Transverse colon (tissue), 4 donors: ENCODE data around the gene RPL38.

Experiments
- CTCF ChIP-seq, 5 experiments: fragments of 200-600 bp in 3 of 5; fragments of 450-650 bp in 2 of 5; sonication (generic) in 3 of 5; IDR thresholded peaks; 1 replicate in 2 of 5; 2 replicates in 3 of 5; pipeline ENCODE4 v1.5.1; 2016 to 2017; ENCODE audit warnings: antibody characterized with exemption in 5 of 5, inconsistent platforms in 3 of 5, mild to moderate bottlenecking in 2 of 5, moderate library complexity in 1 of 5
- EP300 ChIP-seq: sonication (generic); formaldehyde crosslinking; IDR thresholded peaks from one replicate; pipeline ENCODE4 v1.6.1; 2017; ENCODE audit warnings: antibody characterized with exemption, low read depth
- POLR2A ChIP-seq: fragments of 450-650 bp; IDR thresholded peaks from one replicate; pipeline ENCODE4 v1.6.1; 2016; ENCODE audit warnings: antibody characterized with exemption, mild to moderate bottlenecking, moderate library complexity
- POLR2AphosphoS5 ChIP-seq, 3 donors: sonication (generic); formaldehyde crosslinking; IDR thresholded peaks; one replicate each; pipeline ENCODE4 v1.6.1; 2016; ENCODE audit warnings: antibody characterized with exemption in 3 of 3

- TF ChIP-seq POLR2A: no peak
- TF ChIP-seq CTCF (IDR thresholded peaks at IDR 0.05): no peak
- no peak for TF ChIP-seq POLR2AphosphoS5 (IDR thresholded peaks at IDR 0.05)
- TF ChIP-seq EP300: no peak
These were observed 31.6 kb downstream of the RPL38 start for GRCh38 chr17:74235040-74235581.
